HepG2 (cell line): ENCODE data around the gene DDR2. TPM values are rescaled to one million over a fixed set of nuclear protein-coding genes. Genes with fewer than 3 reads are reported as not detected.

Source experiments
- ATAC-seq: fragments of 200-7000 bp; cut with Tn5 transposase; 3 replicates; pipeline ENCODE4 v1.9.1; 2020; ENCODE audit warnings: mild to moderate bottlenecking, moderate library complexity
- BruUV-seq: library from RNA; stranded (reverse); fragments of 400-500 nt; replicated peaks from 2 replicates; lab custom pipeline; 2021; lab: Mats Ljungman, UMichigan
- CTCF ChIA-PET: fragments of 300-600 bp; formaldehyde crosslinking; extraction: SDS; loops from one replicate; lab custom pipeline; 2021; ENCODE audit warnings: low total read pairs, inconsistent platforms, low intra/inter-chr PET ratio; lab: Yijun Ruan, JAX
- POLR2A ChIA-PET: fragments of 350-600 bp; sonication (Branson Sonifier 250); formaldehyde crosslinking; loops from one replicate; lab custom pipeline; 2020; ENCODE audit warnings: antibody characterized with exemption, inconsistent platforms; lab: Yijun Ruan, JAX
- DNase-seq: peaks from one replicate; pipeline ENCODE4 v3.0.0-alpha.2; 2015; ENCODE audit warnings: low spot score
- FAIRE-seq: peaks from 3 replicates; lab custom pipeline; 2011; peaks lifted over from hg19 to GRCh38; lab: Jason Lieb, UNC
- H2AFZ ChIP-seq: one replicate; pipeline ENCODE4 v1.6.1; 2011; ENCODE audit warnings: low read length, inconsistent platforms
- H3K27ac ChIP-seq: fragments of 300-600 bp; 3 replicates; pipeline ENCODE4 v1.8.0; 2011; ENCODE audit warnings: mixed run types, mild to moderate bottlenecking, mixed read lengths, low read length, inconsistent platforms; ENCODE audit not compliant: insufficient read depth; ENCODE audit errors: extremely low read length
- H3K27me3 ChIP-seq, 2 experiments: fragments of 200-600 bp in 1 of 2; 2 replicates in 1 of 2; 3 replicates in 1 of 2; pipeline versions ENCODE4 v1.6.0 to v1.8.0; 2011; ENCODE audit warnings: low read length in 2 of 2, mild to moderate bottlenecking in 2 of 2, moderate library complexity in 2 of 2, inconsistent platforms in 1 of 2; ENCODE audit not compliant: insufficient read depth in 2 of 2, control insufficient read depth in 1 of 2
- H3K36me3 ChIP-seq, 2 experiments: fragments of 200-600 bp in 1 of 2; replicated peaks in 1 of 2; 2 replicates in 1 of 2; 3 replicates in 1 of 2; pipeline versions ENCODE4 v1.5.1 to v1.8.0; 2011; ENCODE audit warnings: low read length in 2 of 2, inconsistent platforms in 1 of 2; ENCODE audit not compliant: insufficient read depth in 2 of 2, control insufficient read depth in 1 of 2
- H3K4me1 ChIP-seq: 2 replicates; pipeline ENCODE4 v1.5.1; 2012; ENCODE audit warnings: low read length, inconsistent platforms; ENCODE audit not compliant: insufficient read depth
- H3K4me2 ChIP-seq: 2 replicates; pipeline ENCODE4 v1.6.0; 2011; ENCODE audit warnings: low read depth, low read length, inconsistent platforms
- H3K4me3 ChIP-seq, 3 experiments: fragments of 200-600 bp in 1 of 3; sonication (generic), shearing (Covaris generic) in 1 of 3; replicated peaks in 1 of 3; 2 replicates each; pipeline ENCODE4 v1.5.1; 2011 to 2016; ENCODE audit warnings: low read length in 3 of 3, inconsistent platforms in 2 of 3, low read depth in 2 of 3, mild to moderate bottlenecking in 2 of 3, control low read depth in 1 of 3, mixed read lengths in 1 of 3; ENCODE audit not compliant: insufficient read depth in 1 of 3
- H3K79me2 ChIP-seq: one replicate; pipeline ENCODE4 v1.6.1; 2011; ENCODE audit warnings: low read length, inconsistent platforms; ENCODE audit not compliant: insufficient read depth
- H3K9ac ChIP-seq: 2 replicates; pipeline ENCODE4 v1.6.0; 2011; ENCODE audit warnings: mild to moderate bottlenecking, low read depth, low read length, inconsistent platforms; ENCODE audit not compliant: insufficient read depth
- H3K9me3 ChIP-seq: 2 replicates; pipeline ENCODE4 v1.5.1; 2012; ENCODE audit warnings: mild to moderate bottlenecking, low read length
- H4K20me1 ChIP-seq: 2 replicates; pipeline ENCODE4 v1.6.0; 2011; ENCODE audit warnings: inconsistent platforms, mild to moderate bottlenecking, low read length, moderate library complexity; ENCODE audit not compliant: insufficient read depth
- NFAT5 ChIP-seq: sonication (generic); formaldehyde crosslinking; IDR thresholded peaks from 2 replicates; pipeline ENCODE4 v1.4.0; 2020; ENCODE audit warnings: missing genetic modification reagents
- ZNF253 ChIP-seq: sonication (generic); formaldehyde crosslinking; IDR thresholded peaks from 2 replicates; pipeline ENCODE4 v1.8.0; 2022; ENCODE audit warnings: mild to moderate bottlenecking, missing genetic modification reagents, borderline replicate concordance
- ZNF451 ChIP-seq: sonication (generic); formaldehyde crosslinking; IDR thresholded peaks from 2 replicates; pipeline ENCODE4 v1.5.0; 2020; ENCODE audit warnings: mild to moderate bottlenecking, missing genetic modification reagents
- ZNF557 ChIP-seq: sonication (generic); formaldehyde crosslinking; IDR thresholded peaks from 2 replicates; pipeline ENCODE4 v1.4.0; 2020; ENCODE audit warnings: missing genetic modification reagents
- ZSCAN30 ChIP-seq: sonication (generic); formaldehyde crosslinking; IDR thresholded peaks from 2 replicates; pipeline ENCODE4 v1.5.0; 2020; ENCODE audit warnings: mild to moderate bottlenecking, missing genetic modification reagents
- WGBS: methylation state at CpG from one replicate; pipeline ENCODE4 v1.1.6; 2017; ENCODE audit warnings: low lambda C conversion rate; 5-methylcytosine and 5-hydroxymethylcytosine counted together
- in situ Hi-C: cut with HindIII; loops from 2 replicates; pipeline ENCODE4 v1.10.0; 2017; ENCODE audit warnings: low pct_unique_long_range_greater_than_20kb; ENCODE audit not compliant: extremely low pct_ligation_motif_present
- intact Hi-C: fragments of 100-400 bp; cut with micrococcal nuclease; formaldehyde crosslinking; loops from one replicate; pipeline ENCODE4 v1.10.0; 2022; ENCODE audit not compliant: unreplicated experiment
- polyA plus RNA-seq, 8 experiments: library from polyadenylated mRNA; depleted of rRNA in 3 of 8; stranded (reverse) in 7 of 8; unstranded in 1 of 8; fragments of >200 nt; fragmentation: Illumina TruSeq in 4 of 8; extraction: Trizol in 4 of 8; gene quantifications; 2 replicates each; pipeline versions ENCODE4 v1.2.1 to v1.2.3, GENCODE V29; 2011 to 2016; ENCODE audit warnings: low read depth in 4 of 8, missing spikeins in 1 of 8, mixed read lengths in 1 of 8; ENCODE audit not compliant: insufficient read depth in 1 of 8
- total RNA-seq, 5 experiments: library from RNA; depleted of rRNA; stranded (reverse); fragments of >200 nt; fragmentation: Illumina TruSeq; extraction: Trizol; gene quantifications; 2 replicates each; pipeline ENCODE4 v1.2.3, GENCODE V29; 2016; ENCODE audit warnings: low read depth in 1 of 5
- TF ChIP-seq, protein P1 (sequence below): sonication (generic); formaldehyde crosslinking; IDR thresholded peaks from 2 replicates; pipeline ENCODE4 v1.5.0; 2020; ENCODE audit warnings: missing genetic modification reagents, mild to moderate bottlenecking, borderline replicate concordance
- TF ChIP-seq, protein P2 (sequence below): sonication (generic); formaldehyde crosslinking; IDR thresholded peaks from 2 replicates; pipeline ENCODE4 v1.4.0; 2020; ENCODE audit warnings: missing genetic modification reagents, borderline replicate concordance

DDR2 gene
- total and polyA plus RNA-seq, 2 of the 13 experiments (the other 11 are each of a cell fraction or from before 2014, with no cell fraction given): 0.36 to 0.38 TPM

GRCh38 chr1:162733336-162733590 is 101.0 kb downstream of the DDR2 start:
- WGBS: 100% methylated on average over 1 of the region's 1 CpG
- no peak for DNase-seq
- H3K4me3 ChIP-seq: no peak overlapping the region
- TF ChIP-seq ZSCAN30: no peak
- BruUV-seq: no TSS peak
- no peaks in the 10 kb centered on the region for H3K27me3 ChIP-seq
- intact Hi-C loops: loop anchor here (2.0 to 5.0 kb wide), 3 partner anchors 14 to 121 kb away; no protein-coding TSS in a partner anchor
- peak overlapping the region; percentile 57 for H3K27ac ChIP-seq
- no peak overlapping the region for H3K9ac ChIP-seq
- peaks cover 27% of the 10 kb centered on the region for H3K4me1 ChIP-seq
- peak overlapping the region; percentile 31 for H2AFZ ChIP-seq
- no peaks in the 10 kb centered on the region for H3K36me3 ChIP-seq
- POLR2A ChIA-PET: interaction anchor here (0.9 to 1.6 kb wide), 2 partner anchors 20 to 53 kb away, joined by 3 to 4 read pairs; no protein-coding TSS in a partner anchor
- FAIRE-seq: no peak
- no peaks in the 10 kb centered on the region for H3K79me2 ChIP-seq
- CTCF ChIA-PET: no interaction called here
- no peak overlapping the region for H3K4me2 ChIP-seq
- ATAC-seq: no peak
- no peaks in the 10 kb centered on the region for H3K9me3 ChIP-seq
- H4K20me1 ChIP-seq: no peaks in the 10 kb centered on the region
- in situ Hi-C loops: no loop called here

DNA sequence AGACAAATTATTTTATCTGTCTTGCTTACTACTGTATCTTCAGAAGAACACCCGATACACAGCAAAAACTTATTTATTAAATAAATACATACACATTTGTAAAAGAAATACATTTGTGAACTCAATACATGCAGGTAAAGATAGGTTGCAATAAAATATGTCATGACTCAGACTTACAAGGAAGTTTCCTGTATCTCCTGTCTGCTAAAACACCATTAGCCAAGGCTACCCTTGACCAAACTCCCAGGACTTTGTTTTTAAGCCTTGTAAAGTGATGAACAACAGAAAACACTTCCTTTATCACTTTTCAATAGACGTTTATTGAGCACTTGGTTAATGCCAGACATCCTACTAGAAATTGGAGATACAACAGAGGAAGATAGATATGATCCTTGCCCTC is 101.8 kb downstream of the DDR2 start:
- ChIA-PET CTCF (no interaction called here), POLR2A (no interaction called here)
- DNase-seq (no peak), ATAC-seq (no peak), FAIRE-seq (no peak)
- Histone ChIP-seq H3K36me3 (no peaks in the 10 kb centered on the region), H2AFZ (no peak overlapping the region), H3K4me1 (peaks cover 22% of the 10 kb centered on the region), H3K9me3 (no peaks in the 10 kb centered on the region), H3K4me2 (no peak overlapping the region), H3K27ac (no peak overlapping the region), H3K27me3 (no peaks in the 10 kb centered on the region), H3K4me3 (no peak overlapping the region), H3K9ac (no peak overlapping the region), H4K20me1 (no peaks in the 10 kb centered on the region), H3K79me2 (no peaks in the 10 kb centered on the region)
- WGBS: 70% methylated on average over 2 of the region's 2 CpGs
- no TSS peak for BruUV-seq
- in situ Hi-C loops (no loop called here), intact Hi-C loops (loop anchor here (5.0 kb wide), 2 partner anchors 42 to 122 kb away; no protein-coding TSS in a partner anchor)
- TF ChIP-seq, protein P1, sequence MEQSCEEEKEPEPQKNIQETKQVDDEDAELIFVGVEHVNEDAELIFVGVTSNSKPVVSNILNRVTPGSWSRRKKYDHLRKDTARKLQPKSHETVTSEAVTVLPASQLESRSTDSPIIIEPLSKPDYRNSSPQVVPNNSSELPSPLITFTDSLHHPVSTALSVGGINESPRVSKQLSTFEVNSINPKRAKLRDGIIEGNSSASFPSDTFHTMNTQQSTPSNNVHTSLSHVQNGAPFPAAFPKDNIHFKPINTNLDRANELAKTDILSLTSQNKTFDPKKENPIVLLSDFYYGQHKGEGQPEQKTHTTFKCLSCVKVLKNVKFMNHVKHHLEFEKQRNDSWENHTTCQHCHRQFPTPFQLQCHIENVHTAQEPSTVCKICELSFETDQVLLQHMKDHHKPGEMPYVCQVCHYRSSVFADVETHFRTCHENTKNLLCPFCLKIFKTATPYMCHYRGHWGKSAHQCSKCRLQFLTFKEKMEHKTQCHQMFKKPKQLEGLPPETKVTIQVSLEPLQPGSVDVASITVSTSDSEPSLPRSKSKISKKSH (CRISPR knock-in tag): no peak
- TF ChIP-seq ZNF451 (CRISPR knock-in tag) (no peak), ZNF253 (no peak), ZNF557 (no peak), NFAT5 (CRISPR knock-in tag) (no peak)
- TF ChIP-seq, protein P2, sequence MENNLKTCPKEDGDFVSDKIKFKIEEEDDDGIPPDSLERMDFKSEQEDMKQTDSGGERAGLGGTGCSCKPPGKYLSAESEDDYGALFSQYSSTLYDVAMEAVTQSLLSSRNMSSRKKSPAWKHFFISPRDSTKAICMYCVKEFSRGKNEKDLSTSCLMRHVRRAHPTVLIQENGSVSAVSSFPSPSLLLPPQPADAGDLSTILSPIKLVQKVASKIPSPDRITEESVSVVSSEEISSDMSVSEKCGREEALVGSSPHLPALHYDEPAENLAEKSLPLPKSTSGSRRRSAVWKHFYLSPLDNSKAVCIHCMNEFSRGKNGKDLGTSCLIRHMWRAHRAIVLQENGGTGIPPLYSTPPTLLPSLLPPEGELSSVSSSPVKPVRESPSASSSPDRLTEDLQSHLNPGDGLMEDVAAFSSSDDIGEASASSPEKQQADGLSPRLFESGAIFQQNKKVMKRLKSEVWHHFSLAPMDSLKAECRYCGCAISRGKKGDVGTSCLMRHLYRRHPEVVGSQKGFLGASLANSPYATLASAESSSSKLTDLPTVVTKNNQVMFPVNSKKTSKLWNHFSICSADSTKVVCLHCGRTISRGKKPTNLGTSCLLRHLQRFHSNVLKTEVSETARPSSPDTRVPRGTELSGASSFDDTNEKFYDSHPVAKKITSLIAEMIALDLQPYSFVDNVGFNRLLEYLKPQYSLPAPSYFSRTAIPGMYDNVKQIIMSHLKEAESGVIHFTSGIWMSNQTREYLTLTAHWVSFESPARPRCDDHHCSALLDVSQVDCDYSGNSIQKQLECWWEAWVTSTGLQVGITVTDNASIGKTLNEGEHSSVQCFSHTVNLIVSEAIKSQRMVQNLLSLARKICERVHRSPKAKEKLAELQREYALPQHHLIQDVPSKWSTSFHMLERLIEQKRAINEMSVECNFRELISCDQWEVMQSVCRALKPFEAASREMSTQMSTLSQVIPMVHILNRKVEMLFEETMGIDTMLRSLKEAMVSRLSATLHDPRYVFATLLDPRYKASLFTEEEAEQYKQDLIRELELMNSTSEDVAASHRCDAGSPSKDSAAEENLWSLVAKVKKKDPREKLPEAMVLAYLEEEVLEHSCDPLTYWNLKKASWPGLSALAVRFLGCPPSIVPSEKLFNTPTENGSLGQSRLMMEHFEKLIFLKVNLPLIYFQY (CRISPR knock-in tag): no peak
- TF ChIP-seq, all 625 proteins: peak for 0
